HCT116 (cell line): Measurements from ENCODE around the gene ZSCAN26. TPM values are rescaled to one million over a fixed set of nuclear protein-coding genes. Genes with fewer than 3 reads are reported as not detected.
A peak's percentile ranks its signal among the peaks of the same experiment; 100 is the strongest.

ENCODE experiments used
- ATAC-seq: fragments of 200-7000 bp; cut with Tn5 transposase; 2 replicates; pipeline ENCODE4 v1.9.1; 2020; ENCODE audit warnings: mild to moderate bottlenecking, moderate library complexity
- BruUV-seq: library from RNA; stranded (reverse); fragments of 400-500 nt; replicated peaks from 2 replicates; lab custom pipeline; 2021; lab: Mats Ljungman, UMichigan
- CTCF ChIA-PET: fragments of 300-600 bp; sonication (Branson Sonifier 250); formaldehyde crosslinking; loops from one replicate; lab custom pipeline; 2021; ENCODE audit warnings: antibody characterized with exemption; lab: Charles Lee
- POLR2A ChIA-PET: fragments of 300-600, 350-600 bp; sonication (Branson Sonifier 250); formaldehyde crosslinking; loops from one replicate; lab custom pipeline; 2021; ENCODE audit warnings: antibody characterized with exemption; lab: Charles Lee
- RAD21 ChIA-PET, 2 experiments: fragments of 300-600 bp; sonication (Branson Sonifier 250); formaldehyde crosslinking; loops; one replicate each; lab custom pipeline; 2023; ENCODE audit warnings: low total read pairs in 2 of 2; ENCODE audit not compliant: uncharacterized antibody in 2 of 2, unreplicated experiment in 2 of 2, low non-redundant PET in 1 of 2; lab: Charles Lee
- DNase-seq: peaks from one replicate; pipeline ENCODE4 v3.0.0-alpha.2; 2010; ENCODE audit warnings: low read depth, low spot score
- H2AFZ ChIP-seq: fragments of 200-600 bp; shearing (Covaris generic), sonication (generic); 2 replicates; pipeline ENCODE4 v1.6.1; 2017; ENCODE audit warnings: low read depth, mixed run types, mixed read lengths, antibody characterized with exemption, low read length; ENCODE audit not compliant: poor library complexity, severe bottlenecking
- H3K27ac ChIP-seq: 2 replicates; pipeline ENCODE4 v1.5.1; 2012; ENCODE audit warnings: low read depth, low read length
- H3K27me3 ChIP-seq: fragments of 200-600 bp; sonication (generic); 2 replicates; pipeline ENCODE4 v1.6.1; 2016; ENCODE audit warnings: mixed run types, low read length, mixed read lengths; ENCODE audit not compliant: insufficient read depth
- H3K36me3 ChIP-seq, 2 experiments: fragments of 200-500 bp in 1 of 2; fragments of 200-600 bp in 1 of 2; sonication (Bioruptor generic) in 1 of 2; sonication (generic) in 1 of 2; 2 replicates each; pipeline versions ENCODE4 v1.5.1 to v1.6.1; 2014 to 2016; ENCODE audit warnings: low read length in 2 of 2, inconsistent platforms in 1 of 2, mixed read lengths in 1 of 2, mixed run types in 1 of 2; ENCODE audit not compliant: insufficient read depth in 2 of 2, control insufficient read depth in 1 of 2
- H3K4me1 ChIP-seq, 2 experiments: fragments of 200-600 bp in 1 of 2; sonication (generic) in 1 of 2; 2 replicates each; pipeline versions ENCODE4 v1.5.1 to v1.6.1; 2012 to 2017; ENCODE audit warnings: low read length in 2 of 2, inconsistent platforms in 1 of 2, mild to moderate bottlenecking in 1 of 2, mixed read lengths in 1 of 2, mixed run types in 1 of 2, moderate library complexity in 1 of 2; ENCODE audit not compliant: insufficient read depth in 2 of 2, control insufficient read depth in 1 of 2
- H3K4me2 ChIP-seq: fragments of 200-600 bp; sonication (generic); 2 replicates; pipeline ENCODE4 v1.6.1; 2017; ENCODE audit warnings: mixed run types, low read length, mixed read lengths
- H3K4me3 ChIP-seq, 2 experiments: fragments of 200-600 bp in 1 of 2; sonication (generic) in 1 of 2; replicated peaks in 1 of 2; 2 replicates each; pipeline ENCODE4 v1.5.1; 2011 to 2016; ENCODE audit warnings: low read length in 2 of 2, control low read depth in 1 of 2, low read depth in 1 of 2, mild to moderate bottlenecking in 1 of 2, mixed read lengths in 1 of 2, mixed run types in 1 of 2
- H3K79me2 ChIP-seq: fragments of 200-600 bp; sonication (generic); 2 replicates; pipeline ENCODE4 v1.6.1; 2017; ENCODE audit warnings: mild to moderate bottlenecking, mixed run types, low read length, moderate library complexity, mixed read lengths; ENCODE audit not compliant: insufficient read depth
- H3K9ac ChIP-seq: fragments of 200-600 bp; sonication (generic); 2 replicates; pipeline ENCODE4 v1.6.1; 2016; ENCODE audit warnings: low read length, mixed read lengths
- H3K9me2 ChIP-seq: fragments of 200-600 bp; sonication (generic), shearing (Covaris generic); 2 replicates; pipeline ENCODE4 v1.6.1; 2017; ENCODE audit warnings: mixed run types, mild to moderate bottlenecking, moderate library complexity; ENCODE audit not compliant: insufficient read depth
- H3K9me3 ChIP-seq, 2 experiments: fragments of 200-500 bp in 1 of 2; fragments of 200-600 bp in 1 of 2; sonication (Bioruptor generic) in 1 of 2; sonication (generic) in 1 of 2; 2 replicates each; pipeline ENCODE4 v1.6.1; 2014 to 2017; ENCODE audit warnings: low read length in 2 of 2, mixed read lengths in 2 of 2, inconsistent platforms in 1 of 2, low read depth in 1 of 2, mild to moderate bottlenecking in 1 of 2, mixed run types in 1 of 2, moderate library complexity in 1 of 2; ENCODE audit not compliant: control insufficient read depth in 1 of 2, insufficient read depth in 1 of 2
- H4K20me1 ChIP-seq: fragments of 200-600 bp; sonication (generic), shearing (Covaris generic); 2 replicates; pipeline ENCODE4 v1.6.1; 2017; ENCODE audit warnings: mixed run types, mild to moderate bottlenecking, moderate library complexity; ENCODE audit not compliant: insufficient read depth
- ATF3 ChIP-seq: IDR thresholded peaks from 2 replicates; pipeline ENCODE4 v1.6.1; 2012
- CBX3 ChIP-seq: IDR thresholded peaks from 2 replicates; pipeline ENCODE4 v1.6.1; 2012; ENCODE audit warnings: low read depth
- CEBPB ChIP-seq: IDR thresholded peaks from 2 replicates; pipeline ENCODE4 v1.6.1; 2012; ENCODE audit warnings: low read depth
- CTCF ChIP-seq, 3 experiments: fragments of 200-600 bp in 1 of 3; sonication (generic) in 1 of 3; IDR thresholded peaks in 2 of 3; conservative IDR thresholded peaks in 1 of 3; 2 replicates each; pipeline ENCODE4 v1.5.1; 2012 to 2017; ENCODE audit warnings: low read depth in 2 of 3, low read length in 2 of 3, antibody characterized with exemption in 1 of 3, borderline replicate concordance in 1 of 3, control low read depth in 1 of 3, mild to moderate bottlenecking in 1 of 3, mixed read lengths in 1 of 3, mixed run types in 1 of 3, moderate library complexity in 1 of 3; ENCODE audit not compliant: insufficient read depth in 1 of 3
- ELF1 ChIP-seq: IDR thresholded peaks from 2 replicates; pipeline ENCODE4 v1.6.1; 2012; ENCODE audit warnings: low read depth, borderline replicate concordance
- EZH2phosphoT487 ChIP-seq: fragments of 200-600 bp; IDR thresholded peaks from 2 replicates; pipeline ENCODE4 v1.6.1; 2018; ENCODE audit warnings: antibody characterized with exemption, borderline replicate concordance
- JUND ChIP-seq: IDR thresholded peaks from 2 replicates; pipeline ENCODE4 v1.6.1; 2012
- MAX ChIP-seq: IDR thresholded peaks from 2 replicates; pipeline ENCODE4 v1.6.1; 2012
- POLR2A ChIP-seq: IDR thresholded peaks from 2 replicates; pipeline ENCODE4 v1.7.0; 2011; ENCODE audit warnings: borderline replicate concordance; ENCODE audit not compliant: insufficient read depth, insufficient read length; ENCODE audit errors: extremely low read depth
- POLR2AphosphoS5 ChIP-seq: IDR thresholded peaks from 2 replicates; pipeline ENCODE4 v1.6.1; 2011; ENCODE audit warnings: mild to moderate bottlenecking, low read depth, low read length, moderate library complexity
- RAD21 ChIP-seq: IDR thresholded peaks from 2 replicates; pipeline ENCODE4 v1.6.1; 2012; ENCODE audit warnings: low read depth, mild to moderate bottlenecking
- SIN3A ChIP-seq: IDR thresholded peaks from 2 replicates; pipeline ENCODE4 v1.6.1; 2012; ENCODE audit warnings: low read depth
- SP1 ChIP-seq: IDR thresholded peaks from 2 replicates; pipeline ENCODE4 v1.6.1; 2012; ENCODE audit warnings: low read depth
- SRF ChIP-seq: IDR thresholded peaks from 2 replicates; pipeline ENCODE4 v1.6.1; 2012; ENCODE audit warnings: low read depth
- TCF7L2 ChIP-seq: IDR thresholded peaks from 2 replicates; pipeline ENCODE4 v1.7.0; 2011; ENCODE audit warnings: borderline replicate concordance, inconsistent platforms; ENCODE audit not compliant: insufficient read depth, insufficient read length; ENCODE audit errors: extremely low read depth
- YY1 ChIP-seq: IDR thresholded peaks from 2 replicates; pipeline ENCODE4 v1.6.1; 2011; ENCODE audit warnings: low read length, low read depth, moderate library complexity, mild to moderate bottlenecking; ENCODE audit not compliant: insufficient replicate concordance; ENCODE audit errors: extremely low read depth
- ZBTB33 ChIP-seq: IDR thresholded peaks from 2 replicates; pipeline ENCODE4 v1.6.1; 2011; ENCODE audit warnings: mild to moderate bottlenecking, low read length, moderate library complexity; ENCODE audit not compliant: insufficient replicate concordance; ENCODE audit errors: extremely low read depth
- ZFX ChIP-seq: fragments of 450-650 bp; IDR thresholded peaks from 2 replicates; pipeline ENCODE4 v1.6.1; 2017
- ZNF274 ChIP-seq: fragments of 200-500 bp; sonication (Bioruptor generic); IDR thresholded peaks from 2 replicates; pipeline ENCODE4 v1.6.1; 2014; ENCODE audit warnings: mild to moderate bottlenecking, low read depth, low read length, inconsistent platforms
- intact Hi-C: fragments of 100-400 bp; cut with micrococcal nuclease; formaldehyde crosslinking; loops from 2 replicates; pipeline ENCODE4 v1.10.0; 2022
- total RNA-seq: library from RNA; stranded (reverse); gene quantifications from one replicate; pipeline ENCODE4 v1.2.1, GENCODE V29; 2021; ENCODE audit not compliant: unreplicated experiment

Gene ZSCAN26
- total RNA-seq, 1 experiment from 2014 or later, result 10.3 TPM

- ATAC-seq (peak; percentile 95), DNase-seq (peak; percentile 90)
- Histone ChIP-seq H3K4me1 (peaks cover 7 to 15% of the 10 kb centered on the region in 2 experiments; a peak in 3 of 4 replicates), H3K4me3 (peak within 1 kb of the TSS; percentile 97 to 98), H3K79me2 (peaks cover 12% of the 10 kb centered on the region), H2AFZ (peak within 1 kb of the TSS; percentile 85), H3K9ac (peak within 1 kb of the TSS; percentile 81), H3K27me3 (no peaks in the 10 kb centered on the region), H3K27ac (peak within 1 kb of the TSS; percentile 44), H3K36me3 (0 out of 4 replicates have a peak, but pooled peaks cover 0 to 4% of the 10 kb centered on the region in 2 experiments), H3K9me2 (no peaks in the 10 kb centered on the region), H4K20me1 (no peaks in the 10 kb centered on the region), H3K9me3 (no peaks in the 10 kb centered on the region), H3K4me2 (peak within 1 kb of the TSS; percentile 86)
- ChIA-PET POLR2A (interaction anchor here (0.8 to 2.5 kb wide), 5 partner anchors 12 to 131 kb away, joined by 3 to 13 read pairs (median 11); partner anchors contain the start of genes ZKSCAN8 and ZSCAN26), CTCF (interaction anchor here (1.6 kb wide), 1 partner anchor 104 kb away, joined by 9 read pairs; no protein-coding TSS in a partner anchor), RAD21 (interaction anchor here (0.9 to 1.3 kb wide), 5 partner anchors 14 to 131 kb away, joined by 3 to 5 read pairs (median 4); partner anchors contain the start of gene ZSCAN26 (in 2 of the 2))
- BruUV-seq, result TSS peak; percentile 56
- intact Hi-C loops, result loop anchor here (1.0 kb wide), 3 partner anchors 15 to 116 kb away; partner anchors contain the start of gene ZSCAN26
- TF ChIP-seq ZNF274 (no peak), ELF1 (peak; percentile 62), YY1 (peak; percentile 70), CEBPB (no peak), SRF (peak; percentile 58; the same call in 1 of the 2 replicates), EZH2phosphoT487 (no peak), JUND (no peak), CTCF (IDR thresholded peaks at IDR 0.05 in 2 of 3, conservative IDR thresholded peaks at IDR 0.05 in 1 of 3; ENCODE audit: borderline replicate concordance in 1 of 3, insufficient read depth in 1 of 3, low read depth in 2 of 3, low read length in 2 of 3) (no peak), ZFX (no peak), SIN3A (peak; percentile 49), CBX3 (peak; percentile 76), ZBTB33 (peak; percentile 47), ATF3 (no peak), POLR2AphosphoS5 (peak; percentile 73), RAD21 (peak; percentile 17; the same call in 1 of the 2 replicates), POLR2A (peak; percentile 17), TCF7L2 (no peak), SP1 (peak; percentile 78), MAX (peak; percentile 46; the same call in 1 of the 2 replicates)
Measured at GRCh38 chr6:28252009-28252975, 14.7 kb upstream of the ZSCAN26 start, which contains the start of gene ZKSCAN4. Gene ZKSCAN4 (minus strand): TSS chr6:28252269. CDS start chr6:28251980, 289 bp downstream.
